IMR-90 (cell line): ENCODE data around the gene SLC6A17. TPM values are rescaled to one million over a fixed set of nuclear protein-coding genes. Genes with fewer than 3 reads are reported as not detected.

Source experiments
- ATAC-seq: fragments of 200-7000 bp; cut with Tn5 transposase; 2 replicates; pipeline ENCODE4 v1.9.1; 2020; ENCODE audit warnings: low read depth, mild to moderate bottlenecking, moderate library complexity
- BruUV-seq: library from RNA; stranded (reverse); fragments of 400-500 nt; replicated peaks from 2 replicates; lab custom pipeline; 2021; lab: Mats Ljungman, UMichigan
- CTCF ChIA-PET: fragments of 300-600 bp; formaldehyde crosslinking; extraction: SDS; loops from one replicate; lab custom pipeline; 2021; ENCODE audit warnings: antibody characterized with exemption; lab: Yijun Ruan, JAX
- POLR2A ChIA-PET: fragments of 300-600 bp; sonication (Branson Sonifier 250); formaldehyde crosslinking; loops from one replicate; lab custom pipeline; 2022; ENCODE audit warnings: antibody characterized with exemption; ENCODE audit not compliant: unreplicated experiment; lab: Charles Lee
- DNase-seq: peaks from one replicate; pipeline ENCODE4 v3.0.0; 2013
- H2AFZ ChIP-seq: replicated peaks from 2 replicates; pipeline ENCODE3; 2013; ENCODE audit warnings: low read length, mild to moderate bottlenecking; ENCODE audit not compliant: poor library complexity
- H2AK5ac ChIP-seq: 2 replicates; pipeline ENCODE4 v1.6.1; 2013; ENCODE audit warnings: low read depth, low read length, inconsistent platforms
- H2AK9ac ChIP-seq: replicated peaks from 2 replicates; pipeline ENCODE3; 2013; ENCODE audit warnings: mild to moderate bottlenecking, low read depth, low read length, moderate library complexity; ENCODE audit not compliant: poor library complexity
- H2BK120ac ChIP-seq: 2 replicates; pipeline ENCODE4 v1.6.1; 2013; ENCODE audit warnings: low read depth, low read length, inconsistent platforms
- H2BK15ac ChIP-seq: 3 replicates; pipeline ENCODE4 v1.6.1; 2013; ENCODE audit warnings: low read depth, low read length, inconsistent platforms
- H2BK20ac ChIP-seq: 2 replicates; pipeline ENCODE4 v1.6.1; 2013; ENCODE audit warnings: low read depth, mild to moderate bottlenecking, inconsistent platforms, low read length, moderate library complexity
- H2BK5ac ChIP-seq: 2 replicates; pipeline ENCODE4 v1.6.1; 2013; ENCODE audit warnings: mild to moderate bottlenecking, low read depth, low read length, inconsistent platforms; ENCODE audit not compliant: poor library complexity, severe bottlenecking
- H3K14ac ChIP-seq: replicated peaks from 2 replicates; pipeline ENCODE4 v1.6.1; 2013; ENCODE audit warnings: low read depth, low read length, inconsistent platforms
- H3K18ac ChIP-seq: 2 replicates; pipeline ENCODE4 v1.6.1; 2013; ENCODE audit warnings: low read depth, low read length, control low read depth
- H3K23ac ChIP-seq: 2 replicates; pipeline ENCODE4 v1.6.1; 2013; ENCODE audit warnings: low read depth, low read length, inconsistent platforms
- H3K27ac ChIP-seq: 2 replicates; pipeline ENCODE4 v1.5.1; 2013; ENCODE audit warnings: mild to moderate bottlenecking, control low read depth, low read length; ENCODE audit not compliant: insufficient read depth
- H3K27me3 ChIP-seq: 2 replicates; pipeline ENCODE4 v1.6.1; 2013; ENCODE audit warnings: low read length; ENCODE audit not compliant: control insufficient read depth, insufficient read depth
- H3K36me3 ChIP-seq: 2 replicates; pipeline ENCODE4 v1.6.1; 2013; ENCODE audit warnings: low read length, mixed read lengths; ENCODE audit not compliant: control insufficient read depth, insufficient read depth
- H3K4ac ChIP-seq: 2 replicates; pipeline ENCODE4 v1.6.1; 2013; ENCODE audit warnings: low read depth, low read length, inconsistent platforms
- H3K4me1 ChIP-seq: 2 replicates; pipeline ENCODE4 v1.6.1; 2013; ENCODE audit warnings: low read length, mixed read lengths; ENCODE audit not compliant: control insufficient read depth, insufficient read depth
- H3K4me2 ChIP-seq: 2 replicates; pipeline ENCODE4 v1.6.1; 2013; ENCODE audit warnings: low read depth, mild to moderate bottlenecking, control low read depth, low read length, moderate library complexity
- H3K4me3 ChIP-seq: 2 replicates; pipeline ENCODE4 v1.5.1; 2013; ENCODE audit warnings: low read depth, mild to moderate bottlenecking, control low read depth, low read length, moderate library complexity; ENCODE audit not compliant: insufficient read depth
- H3K56ac ChIP-seq: 2 replicates; pipeline ENCODE4 v1.6.1; 2013; ENCODE audit warnings: low read length, inconsistent platforms; ENCODE audit not compliant: insufficient read depth; ENCODE audit errors: extremely low read depth
- H3K79me1 ChIP-seq, 2 experiments: 2 replicates each; pipeline ENCODE4 v1.6.1; 2013; ENCODE audit warnings: low read length in 2 of 2, inconsistent platforms in 1 of 2, low read depth in 1 of 2
- H3K9ac ChIP-seq: 2 replicates; pipeline ENCODE4 v1.6.1; 2013; ENCODE audit warnings: low read depth, low read length, control low read depth
- H3K9me1 ChIP-seq: 2 replicates; pipeline ENCODE4 v1.6.1; 2013; ENCODE audit warnings: low read length, inconsistent platforms; ENCODE audit not compliant: insufficient read depth
- H3K9me3 ChIP-seq: 2 replicates; pipeline ENCODE4 v1.6.1; 2013; ENCODE audit warnings: low read length; ENCODE audit not compliant: control insufficient read depth, insufficient read depth
- H4K20me1 ChIP-seq: 2 replicates; pipeline ENCODE4 v1.6.1; 2013; ENCODE audit warnings: low read length, inconsistent platforms; ENCODE audit not compliant: insufficient read depth
- H4K5ac ChIP-seq: 2 replicates; pipeline ENCODE4 v1.6.1; 2013; ENCODE audit warnings: mild to moderate bottlenecking, low read depth, low read length, control low read depth
- H4K8ac ChIP-seq, 2 experiments: 2 replicates each; pipeline ENCODE4 v1.6.1; 2013; ENCODE audit warnings: low read depth in 2 of 2, low read length in 2 of 2, control low read depth in 1 of 2, inconsistent platforms in 1 of 2
- H4K91ac ChIP-seq: 2 replicates; pipeline ENCODE4 v1.6.1; 2013; ENCODE audit warnings: low read depth, low read length, inconsistent platforms; ENCODE audit not compliant: insufficient read depth
- POLR2A ChIP-seq: IDR thresholded peaks from 2 replicates; pipeline ENCODE4 v1.6.1; 2012; ENCODE audit warnings: mild to moderate bottlenecking, low read depth, low read length
- RAD21 ChIP-seq: IDR thresholded peaks from 2 replicates; pipeline ENCODE4 v1.6.1; 2012; ENCODE audit warnings: low read length, improper control_type of control experiment
- RCOR1 ChIP-seq: IDR thresholded peaks from 2 replicates; pipeline ENCODE4 v1.6.1; 2012; ENCODE audit warnings: mild to moderate bottlenecking, low read length, improper control_type of control experiment; ENCODE audit not compliant: insufficient replicate concordance
- RFX5 ChIP-seq: IDR thresholded peaks from 2 replicates; pipeline ENCODE4 v1.8.0; 2012; ENCODE audit warnings: low read depth, mild to moderate bottlenecking, low read length, moderate library complexity
- SMC3 ChIP-seq: fragments of 150-350 bp; IDR thresholded peaks from 2 replicates; pipeline ENCODE4 v1.6.1; 2016; ENCODE audit warnings: low read depth, mild to moderate bottlenecking, antibody characterized with exemption, low read length, moderate library complexity
- WGBS, 2 experiments: methylation state at CpG; one replicate each; pipeline versions ENCODE4 v1.1.5 to v1.1.7; 2013; ENCODE audit warnings: missing lambda C conversion rate in 2 of 2; ENCODE audit not compliant: insufficient read length in 1 of 2; ENCODE audit errors: extremely low coverage in 2 of 2; 5-methylcytosine and 5-hydroxymethylcytosine counted together
- dilution Hi-C: fragments of 300-500 bp; cut with HindIII; formaldehyde crosslinking; loops from one replicate; pipeline ENCODE4 v1.14.3; 2018; ENCODE audit warnings: low sequenced_read_pairs; ENCODE audit not compliant: unreplicated experiment
- in situ Hi-C: fragments of 300-500 bp; cut with MboI; formaldehyde crosslinking; loops from 3 replicates; pipeline ENCODE4 v1.14.3; 2019; ENCODE audit warnings: low sequenced_read_pairs, inconsistent platforms, mixed read lengths
- intact Hi-C: fragments of 100-400 bp; cut with micrococcal nuclease; formaldehyde crosslinking; loops from 2 replicates; pipeline ENCODE4 v1.10.0; 2022
- polyA plus RNA-seq, 3 experiments: library from polyadenylated mRNA; depleted of rRNA; stranded (reverse); fragments of >200 nt; gene quantifications; 2 replicates each; pipeline ENCODE4 v1.2.3, GENCODE V29; 2012; ENCODE audit warnings: low replicate concordance in 1 of 3
- total RNA-seq: library from RNA; depleted of rRNA; stranded (reverse); fragments of >200 nt; gene quantifications from 2 replicates; pipeline ENCODE4 v1.2.3, GENCODE V29; 2012
- TF ChIP-seq, protein P1 (sequence below): conservative IDR thresholded peaks from 2 replicates; pipeline ENCODE4 v1.5.1; 2012; ENCODE audit warnings: mild to moderate bottlenecking, low read depth, low read length, improper control_type of control experiment
- TF ChIP-seq, protein P2 (sequence below): fragments of 150-350 bp; IDR thresholded peaks from 2 replicates; pipeline ENCODE4 v1.6.1; 2016; ENCODE audit warnings: low read depth, mild to moderate bottlenecking, low read length, moderate library complexity, borderline replicate concordance
- TF ChIP-seq, protein P3 (sequence below): fragments of 150-350 bp; IDR thresholded peaks from 2 replicates; pipeline ENCODE4 v1.6.1; 2017; ENCODE audit warnings: mild to moderate bottlenecking, antibody characterized with exemption, low read length, low read depth

SLC6A17 gene
- total and polyA plus RNA-seq, 2 of the 4 experiments (the other 2 are of a cell fraction): 0.54 to 0.82 TPM

DNA sequence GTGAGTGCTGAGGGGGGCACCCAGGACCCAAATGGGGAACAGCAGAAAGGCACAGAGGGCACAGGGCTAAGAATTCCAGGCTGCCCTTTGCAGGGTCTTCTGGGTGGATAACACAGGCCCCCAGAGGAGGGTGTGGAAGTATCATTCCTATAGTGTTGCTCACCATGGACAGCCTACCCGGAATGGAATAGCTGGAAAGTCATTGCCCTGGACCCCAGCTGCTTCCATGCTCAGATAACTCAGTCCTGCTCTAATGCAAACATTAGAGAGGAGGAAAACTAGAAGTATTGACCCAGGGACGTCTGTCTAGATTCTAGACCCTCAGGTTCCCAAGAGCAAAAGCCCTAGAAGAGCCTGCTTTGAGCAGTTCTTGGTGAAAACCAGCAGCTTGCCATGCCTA, 24.7 kb downstream of the SLC6A17 start:
- H3K4me1 ChIP-seq: peaks cover 7% of the 10 kb centered on the region
- H3K4me2 ChIP-seq: no peak overlapping the region
- no peak overlapping the region for H3K27ac ChIP-seq
- H2BK120ac ChIP-seq: no peak overlapping the region
- peaks cover 16% of the 10 kb centered on the region; the same call in 1 of the 2 replicates for H3K27me3 ChIP-seq
- peak; percentile 18 for DNase-seq
- H3K36me3 ChIP-seq: no peaks in the 10 kb centered on the region
- 17% methylated on average over 1 of the region's 2 CpGs; no CpG with 5 or more reads in 1 of the 2 experiments for WGBS, 2 experiments
- intact Hi-C loops (no loop called here), dilution Hi-C loops (no loop called here), in situ Hi-C loops (no loop called here)
- no peak overlapping the region for H4K91ac ChIP-seq
- no peak overlapping the region for H2BK15ac ChIP-seq
- no peaks in the 10 kb centered on the region for H4K20me1 ChIP-seq
- H3K56ac ChIP-seq: no peak overlapping the region
- no peaks in the 10 kb centered on the region for H3K79me1 ChIP-seq
- CTCF ChIA-PET: no interaction called here
- no peak overlapping the region for H3K18ac ChIP-seq
- H3K14ac ChIP-seq: no peak overlapping the region
- H3K4ac ChIP-seq: no peak overlapping the region
- H3K4me3 ChIP-seq: no peak overlapping the region
- peaks cover 2% of the 10 kb centered on the region; the same call in 1 of the 2 replicates for H3K9me3 ChIP-seq
- TF ChIP-seq, protein P1, sequence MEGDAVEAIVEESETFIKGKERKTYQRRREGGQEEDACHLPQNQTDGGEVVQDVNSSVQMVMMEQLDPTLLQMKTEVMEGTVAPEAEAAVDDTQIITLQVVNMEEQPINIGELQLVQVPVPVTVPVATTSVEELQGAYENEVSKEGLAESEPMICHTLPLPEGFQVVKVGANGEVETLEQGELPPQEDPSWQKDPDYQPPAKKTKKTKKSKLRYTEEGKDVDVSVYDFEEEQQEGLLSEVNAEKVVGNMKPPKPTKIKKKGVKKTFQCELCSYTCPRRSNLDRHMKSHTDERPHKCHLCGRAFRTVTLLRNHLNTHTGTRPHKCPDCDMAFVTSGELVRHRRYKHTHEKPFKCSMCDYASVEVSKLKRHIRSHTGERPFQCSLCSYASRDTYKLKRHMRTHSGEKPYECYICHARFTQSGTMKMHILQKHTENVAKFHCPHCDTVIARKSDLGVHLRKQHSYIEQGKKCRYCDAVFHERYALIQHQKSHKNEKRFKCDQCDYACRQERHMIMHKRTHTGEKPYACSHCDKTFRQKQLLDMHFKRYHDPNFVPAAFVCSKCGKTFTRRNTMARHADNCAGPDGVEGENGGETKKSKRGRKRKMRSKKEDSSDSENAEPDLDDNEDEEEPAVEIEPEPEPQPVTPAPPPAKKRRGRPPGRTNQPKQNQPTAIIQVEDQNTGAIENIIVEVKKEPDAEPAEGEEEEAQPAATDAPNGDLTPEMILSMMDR: no peak
- TF ChIP-seq, protein P2, sequence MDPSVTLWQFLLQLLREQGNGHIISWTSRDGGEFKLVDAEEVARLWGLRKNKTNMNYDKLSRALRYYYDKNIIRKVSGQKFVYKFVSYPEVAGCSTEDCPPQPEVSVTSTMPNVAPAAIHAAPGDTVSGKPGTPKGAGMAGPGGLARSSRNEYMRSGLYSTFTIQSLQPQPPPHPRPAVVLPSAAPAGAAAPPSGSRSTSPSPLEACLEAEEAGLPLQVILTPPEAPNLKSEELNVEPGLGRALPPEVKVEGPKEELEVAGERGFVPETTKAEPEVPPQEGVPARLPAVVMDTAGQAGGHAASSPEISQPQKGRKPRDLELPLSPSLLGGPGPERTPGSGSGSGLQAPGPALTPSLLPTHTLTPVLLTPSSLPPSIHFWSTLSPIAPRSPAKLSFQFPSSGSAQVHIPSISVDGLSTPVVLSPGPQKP: no peak
- TF ChIP-seq RFX5 (no peak), RAD21 (no peak), SMC3 (no peak), POLR2A (no peak), RCOR1 (no peak)
- TF ChIP-seq, protein P3, sequence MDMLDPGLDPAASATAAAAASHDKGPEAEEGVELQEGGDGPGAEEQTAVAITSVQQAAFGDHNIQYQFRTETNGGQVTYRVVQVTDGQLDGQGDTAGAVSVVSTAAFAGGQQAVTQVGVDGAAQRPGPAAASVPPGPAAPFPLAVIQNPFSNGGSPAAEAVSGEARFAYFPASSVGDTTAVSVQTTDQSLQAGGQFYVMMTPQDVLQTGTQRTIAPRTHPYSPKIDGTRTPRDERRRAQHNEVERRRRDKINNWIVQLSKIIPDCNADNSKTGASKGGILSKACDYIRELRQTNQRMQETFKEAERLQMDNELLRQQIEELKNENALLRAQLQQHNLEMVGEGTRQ: no peak
- no TSS peak for BruUV-seq
- POLR2A ChIA-PET: no interaction called here
- no peak overlapping the region for H2AK5ac ChIP-seq
- peak overlapping the region; percentile 44 for H2AFZ ChIP-seq
- no peaks in the 10 kb centered on the region for H3K9me1 ChIP-seq
- H2BK5ac ChIP-seq: no peak overlapping the region
- ATAC-seq: peak; percentile 39
- H4K8ac ChIP-seq: no peak overlapping the region
- H4K5ac ChIP-seq: no peak overlapping the region
- H2BK20ac ChIP-seq: no peak overlapping the region
- H3K23ac ChIP-seq: no peak overlapping the region
- H3K9ac ChIP-seq: no peak overlapping the region
- no peak overlapping the region for H2AK9ac ChIP-seq
